Activated naive CD4-positive, alpha-beta T cell treated with anti-CD3 and anti-CD28 coated beads, Interleukin-2, amount 50 U/mL, for 24 hours (primary cell): ENCODE data around the gene ACSM2B.
"Not testable (repeated sequence)": the region's sequence is repeated elsewhere in the genome, so short reads cannot be mapped to it uniquely, and the experiment has no call there.

Source experiments
- H3K27ac Mint-ChIP-seq: one replicate; pipeline ENCODE4 v1.8.0; 2021; ENCODE audit warnings: mild to moderate bottlenecking, mixed read lengths
- H3K27me3 Mint-ChIP-seq: one replicate; pipeline ENCODE4 v1.8.0; 2021; ENCODE audit warnings: mixed read lengths
- H3K36me3 Mint-ChIP-seq: one replicate; pipeline ENCODE4 v1.8.0; 2021; ENCODE audit warnings: mixed read lengths
- H3K4me1 Mint-ChIP-seq: one replicate; pipeline ENCODE4 v1.8.0; 2021; ENCODE audit warnings: mixed read lengths
- H3K4me3 Mint-ChIP-seq: one replicate; pipeline ENCODE4 v1.8.0; 2021; ENCODE audit warnings: mild to moderate bottlenecking, mixed read lengths
- H3K9me3 Mint-ChIP-seq: one replicate; pipeline ENCODE4 v1.8.0; 2021; ENCODE audit warnings: mixed read lengths

ACSM2B gene

DNA sequence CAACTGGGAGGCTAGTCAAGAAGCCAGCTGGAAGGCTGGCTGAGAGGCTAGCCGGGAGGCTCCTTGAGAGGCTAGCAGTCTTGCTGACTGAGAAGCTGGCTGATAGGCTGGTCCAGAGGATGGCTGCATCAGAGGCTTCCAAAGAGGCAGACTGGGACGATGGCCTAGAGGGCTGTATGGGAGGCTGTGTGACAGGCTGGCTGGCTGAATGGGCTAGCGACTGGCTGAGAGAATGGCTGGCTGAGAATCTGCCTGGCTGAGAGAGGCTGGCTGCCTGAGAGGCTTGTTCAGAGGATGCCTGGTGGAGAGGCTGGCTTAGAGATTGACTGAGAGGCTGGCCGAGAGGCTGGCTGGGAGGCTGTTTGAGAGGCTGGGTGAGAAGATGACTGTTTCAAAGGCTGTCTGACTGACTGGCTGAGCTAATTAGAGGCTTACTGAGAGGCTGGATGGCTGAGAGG, 34.8 kb upstream of the ACSM2B start:
- peak overlapping the region; percentile 27 for H3K27ac Mint-ChIP-seq
- no peaks in the 10 kb centered on the region for H3K36me3 Mint-ChIP-seq
- H3K27me3 Mint-ChIP-seq = peaks cover 10% of the 10 kb centered on the region
- H3K4me3 Mint-ChIP-seq = no peak overlapping the region
- no peaks in the 10 kb centered on the region for H3K4me1 Mint-ChIP-seq
- no peaks in the 10 kb centered on the region for H3K9me3 Mint-ChIP-seq

DNA sequence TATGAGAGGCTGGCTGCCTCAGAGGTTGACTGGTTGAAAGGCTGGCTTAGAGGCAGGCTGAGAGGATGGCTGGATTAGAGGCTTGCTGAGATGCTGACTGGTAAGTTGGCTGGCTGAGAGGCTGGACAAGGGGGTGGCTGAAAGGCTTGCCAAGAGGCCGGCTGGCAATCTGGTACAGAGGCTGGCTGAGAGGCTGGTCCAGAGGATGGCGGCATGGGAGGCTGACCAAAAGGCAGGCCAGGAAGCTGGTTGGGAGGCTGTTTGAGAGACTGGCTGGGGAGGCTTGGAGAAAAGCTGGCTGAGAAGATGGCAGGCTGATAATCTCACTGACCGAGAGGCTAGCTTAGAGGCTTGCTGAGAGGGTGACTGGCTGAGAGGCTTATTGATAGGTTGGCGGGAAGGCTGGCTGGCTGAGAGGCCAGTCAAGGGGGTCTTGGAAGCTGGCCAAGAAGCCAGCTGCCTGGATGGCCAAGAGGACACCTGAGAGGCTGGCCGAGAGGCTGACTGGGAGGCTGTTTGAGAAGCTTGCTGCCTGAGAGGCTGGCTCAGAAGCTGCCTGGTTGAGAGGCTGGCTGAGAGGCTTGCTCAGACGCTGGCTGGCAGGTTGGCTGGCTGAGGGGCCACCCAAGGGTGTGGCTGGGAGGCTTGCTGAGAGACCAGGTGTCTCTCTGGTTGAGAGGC, 34.2 kb upstream of the ACSM2B start:
- no peak overlapping the region for H3K27ac Mint-ChIP-seq
- H3K4me1 Mint-ChIP-seq = no peaks in the 10 kb centered on the region
- no peaks in the 10 kb centered on the region for H3K9me3 Mint-ChIP-seq
- H3K27me3 Mint-ChIP-seq = peaks cover 12% of the 10 kb centered on the region
- H3K36me3 Mint-ChIP-seq = no peaks in the 10 kb centered on the region
- H3K4me3 Mint-ChIP-seq = no peak overlapping the region

DNA sequence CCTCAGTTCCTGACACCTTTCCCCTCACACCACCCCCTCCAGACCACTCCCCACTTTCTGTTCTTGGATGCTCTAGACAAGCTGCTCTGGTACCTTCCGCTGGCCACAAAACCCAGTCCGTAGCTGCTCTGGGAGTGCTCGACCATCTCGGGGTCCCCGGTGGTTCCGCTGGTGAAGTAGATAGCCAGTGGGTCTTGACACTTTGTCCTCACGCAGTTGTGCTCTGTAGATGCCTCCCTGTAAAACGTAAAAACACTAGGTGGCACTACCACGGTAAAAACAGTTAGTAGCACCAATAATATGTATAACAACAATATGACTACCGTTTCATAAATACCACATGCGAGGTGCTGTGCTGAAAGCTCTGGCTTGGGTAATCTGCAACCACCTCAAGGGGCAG, 26.0 kb upstream of the ACSM2B start:
- H3K36me3 Mint-ChIP-seq, H3K4me1 Mint-ChIP-seq, H3K27ac Mint-ChIP-seq, H3K9me3 Mint-ChIP-seq, H3K4me3 Mint-ChIP-seq, H3K27me3 Mint-ChIP-seq: not testable (repeated sequence)

DNA sequence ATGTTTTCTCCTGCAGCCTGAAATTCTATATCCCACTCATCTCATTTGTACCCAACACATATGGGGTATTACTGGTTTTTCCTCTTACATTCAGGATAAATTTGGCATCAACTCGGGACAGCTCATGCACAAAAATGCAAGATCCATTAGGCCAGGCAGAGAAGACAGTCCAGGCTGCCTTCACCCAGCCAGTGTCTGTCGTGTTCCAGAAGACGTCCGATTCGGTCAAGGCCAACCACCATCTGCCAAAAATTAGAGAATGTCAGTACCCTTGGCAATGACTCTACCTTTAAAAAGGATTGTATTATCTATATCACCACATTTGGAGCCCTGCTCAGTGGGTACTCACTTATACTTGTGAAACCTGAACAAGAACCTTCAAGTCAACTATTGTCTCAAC, 23.3 kb upstream of the ACSM2B start:
- H3K9me3 Mint-ChIP-seq, H3K36me3 Mint-ChIP-seq, H3K27ac Mint-ChIP-seq, H3K4me3 Mint-ChIP-seq, H3K4me1 Mint-ChIP-seq: not testable (repeated sequence)
- peaks cover 12% of the 10 kb centered on the region for H3K27me3 Mint-ChIP-seq

DNA sequence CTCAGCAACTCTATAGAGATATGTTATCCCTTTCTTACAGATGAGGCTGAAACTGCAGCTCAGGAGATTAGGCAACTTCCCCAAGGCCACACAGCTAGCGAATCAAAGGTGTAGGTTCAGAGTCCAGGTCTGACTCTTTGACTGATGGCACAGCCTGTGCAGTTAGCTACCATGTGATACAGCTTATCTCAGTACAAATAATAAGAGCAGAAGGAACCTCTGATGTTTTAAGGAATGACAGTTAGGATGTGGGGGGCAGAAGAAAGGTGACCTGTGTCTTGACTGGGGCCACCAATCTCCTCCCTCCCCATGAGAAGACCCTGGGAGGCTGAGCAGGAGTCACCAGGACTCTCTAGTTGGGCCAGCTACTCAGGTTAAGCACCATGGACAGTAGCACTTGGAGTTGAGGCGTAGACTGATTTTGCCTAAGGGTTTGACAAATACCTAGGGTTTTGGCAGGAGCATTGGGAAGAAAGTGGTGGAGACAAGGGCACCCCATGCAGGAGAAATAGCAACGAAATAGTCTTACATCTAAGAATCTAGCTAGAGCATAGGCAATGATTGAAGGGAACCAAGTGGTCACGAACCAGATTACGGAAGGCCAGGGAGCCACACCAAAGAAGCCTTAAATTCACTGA, 22.8 kb upstream of the ACSM2B start:
- Mint-ChIP-seq H3K27ac (no peak overlapping the region), H3K9me3 (no peaks in the 10 kb centered on the region), H3K4me1 (no peaks in the 10 kb centered on the region), H3K4me3 (no peak overlapping the region), H3K36me3 (no peaks in the 10 kb centered on the region), H3K27me3 (peaks cover 12% of the 10 kb centered on the region)

DNA sequence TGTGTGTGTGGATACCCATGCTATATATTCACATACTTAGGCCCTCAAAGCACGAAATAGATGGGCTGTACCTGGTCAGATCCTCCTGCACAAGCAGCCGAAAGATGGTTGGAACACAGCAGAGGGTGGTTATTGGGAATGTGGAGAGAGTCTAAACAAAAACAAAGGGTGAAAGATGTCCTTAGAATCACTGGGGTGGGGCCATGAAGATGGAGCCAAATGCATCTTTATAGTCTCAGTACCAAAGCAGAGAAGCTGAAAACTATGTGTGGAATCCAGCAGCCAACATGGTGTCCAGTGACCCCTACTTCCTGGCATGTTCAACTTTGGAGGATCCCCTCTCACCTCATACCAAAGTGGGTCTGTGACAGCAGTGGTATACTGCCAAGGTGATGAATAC, 19.5 kb upstream of the ACSM2B start:
- H3K27ac Mint-ChIP-seq, H3K27me3 Mint-ChIP-seq, H3K9me3 Mint-ChIP-seq, H3K4me1 Mint-ChIP-seq, H3K4me3 Mint-ChIP-seq, H3K36me3 Mint-ChIP-seq: not testable (repeated sequence)

DNA sequence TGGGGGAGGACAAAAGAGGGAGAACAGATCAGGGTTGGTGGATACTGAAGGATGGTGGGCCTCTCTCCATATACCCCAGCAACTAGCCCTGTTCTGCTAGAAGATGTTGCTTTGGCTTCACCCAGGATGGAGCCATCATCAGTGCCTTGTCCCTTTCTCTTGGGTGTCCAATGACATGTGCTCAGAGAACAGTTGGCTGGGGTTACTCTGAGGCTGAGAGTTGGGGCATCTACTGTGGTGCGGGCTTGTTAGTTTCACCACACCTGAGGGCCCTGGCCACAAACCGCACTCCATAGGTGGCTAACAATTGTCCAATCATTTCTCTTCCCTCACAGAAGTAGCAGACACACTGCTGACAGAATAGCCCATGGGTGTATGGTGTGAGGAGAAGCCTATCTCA, 18.9 kb upstream of the ACSM2B start:
- H3K27ac Mint-ChIP-seq, H3K4me3 Mint-ChIP-seq, H3K4me1 Mint-ChIP-seq, H3K27me3 Mint-ChIP-seq, H3K9me3 Mint-ChIP-seq, H3K36me3 Mint-ChIP-seq: not testable (repeated sequence)

DNA sequence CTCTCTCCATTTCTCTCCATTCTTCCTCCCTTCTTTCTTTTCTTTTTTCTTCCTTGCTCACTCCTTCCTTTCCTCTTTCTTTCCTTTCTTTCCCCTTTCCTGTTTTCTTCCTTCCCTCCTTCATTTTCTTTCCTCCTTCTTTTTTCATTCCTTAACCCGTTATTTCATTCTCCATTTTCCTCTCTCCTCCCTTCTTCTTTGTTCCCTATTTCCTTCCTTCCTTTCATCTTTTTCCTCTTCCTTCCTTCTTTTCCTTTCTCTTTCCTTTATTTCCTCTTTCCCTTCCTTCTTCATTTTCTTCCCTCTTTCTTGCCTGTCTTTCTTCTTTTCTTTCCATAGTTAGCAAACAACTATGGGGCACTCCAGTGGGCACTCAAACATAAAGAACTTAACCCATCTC, 16.6 kb upstream of the ACSM2B start:
- not testable (repeated sequence) for H3K4me1 Mint-ChIP-seq, H3K27me3 Mint-ChIP-seq, H3K9me3 Mint-ChIP-seq, H3K27ac Mint-ChIP-seq, H3K36me3 Mint-ChIP-seq, H3K4me3 Mint-ChIP-seq

DNA sequence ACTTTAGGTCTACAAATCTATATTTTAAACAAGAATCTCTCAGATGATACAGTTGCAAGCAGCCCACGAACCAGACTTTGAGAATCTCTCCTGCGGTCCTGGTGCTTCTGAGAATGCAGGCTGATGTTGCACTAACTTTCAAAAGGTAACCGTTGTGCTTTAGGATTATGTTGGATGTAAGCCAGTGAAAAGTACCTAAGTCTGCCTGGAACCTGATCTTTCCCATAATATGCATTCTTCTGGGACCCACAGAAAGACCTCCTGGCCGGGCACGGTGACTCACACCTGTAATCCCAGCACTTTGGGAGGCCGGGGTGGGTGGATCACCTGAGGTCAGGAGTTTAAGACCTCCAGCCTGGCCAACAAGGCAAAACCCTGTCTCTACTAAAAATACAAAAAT, 13.3 kb upstream of the ACSM2B start:
- H3K4me3 Mint-ChIP-seq, H3K27me3 Mint-ChIP-seq, H3K9me3 Mint-ChIP-seq, H3K36me3 Mint-ChIP-seq, H3K4me1 Mint-ChIP-seq, H3K27ac Mint-ChIP-seq: not testable (repeated sequence)

DNA sequence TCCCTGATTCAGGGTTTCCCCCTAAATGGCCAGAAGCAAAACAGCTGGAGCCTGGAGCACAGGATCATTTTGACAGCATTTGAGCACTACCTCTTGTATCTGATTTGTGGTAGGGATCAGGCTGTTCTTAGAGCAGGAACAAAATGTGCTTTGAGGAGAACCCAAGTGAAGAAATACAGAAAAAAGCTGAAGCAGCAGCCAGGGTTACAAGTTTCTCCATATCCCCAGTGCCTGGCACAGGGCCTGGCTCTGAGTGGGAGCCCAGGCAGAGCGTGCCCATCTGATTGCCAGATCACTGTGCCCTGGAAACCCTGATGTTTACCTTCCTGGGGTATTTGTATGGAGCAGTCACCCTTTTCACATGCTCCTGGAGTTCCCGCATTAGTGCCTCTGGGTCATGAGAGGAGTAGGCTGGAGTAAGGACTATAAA, 11.5 kb upstream of the ACSM2B start:
- H3K4me1 Mint-ChIP-seq, H3K27ac Mint-ChIP-seq, H3K27me3 Mint-ChIP-seq, H3K36me3 Mint-ChIP-seq, H3K4me3 Mint-ChIP-seq, H3K9me3 Mint-ChIP-seq: not testable (repeated sequence)

DNA sequence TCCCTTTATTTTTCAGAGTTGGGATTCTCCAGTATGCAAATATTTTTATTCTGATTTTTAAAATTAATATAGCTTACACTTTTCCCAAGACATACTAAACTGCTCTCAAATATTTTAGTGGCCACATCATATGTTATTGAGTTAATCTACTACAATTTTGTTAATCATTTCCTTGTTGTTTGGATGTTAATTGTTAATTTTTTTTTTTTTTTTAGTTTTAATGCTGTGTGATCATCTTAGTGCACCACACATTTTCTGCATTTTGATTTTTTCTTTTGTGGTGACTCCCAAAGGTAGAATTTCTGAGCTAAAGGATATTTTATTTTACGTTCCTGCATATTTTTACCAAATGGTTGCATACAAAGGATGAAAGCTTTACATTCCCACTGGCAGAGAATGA, 10.5 kb upstream of the ACSM2B start:
- H3K36me3 Mint-ChIP-seq, H3K27ac Mint-ChIP-seq, H3K4me3 Mint-ChIP-seq, H3K4me1 Mint-ChIP-seq, H3K9me3 Mint-ChIP-seq, H3K27me3 Mint-ChIP-seq: not testable (repeated sequence)

DNA sequence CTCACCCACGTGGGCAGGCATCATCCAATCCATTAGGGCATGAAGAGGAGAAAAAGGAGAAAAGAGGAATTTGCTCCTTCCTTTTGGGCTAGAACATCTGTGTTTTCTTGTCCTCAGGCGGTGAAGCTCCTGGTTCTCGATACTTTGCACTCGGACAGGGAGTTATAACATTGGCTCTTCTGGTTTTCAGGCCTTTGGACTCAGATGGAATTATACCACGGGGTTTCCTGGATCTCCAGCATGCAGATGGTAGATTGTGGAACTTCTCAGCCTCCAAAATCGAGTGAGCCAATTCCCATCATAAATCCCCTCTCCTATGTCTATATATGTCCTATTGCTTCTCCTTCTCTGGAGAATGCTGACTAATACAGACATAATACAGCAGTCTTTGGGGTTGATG, 9.9 kb upstream of the ACSM2B start:
- not testable (repeated sequence) for H3K9me3 Mint-ChIP-seq, H3K27me3 Mint-ChIP-seq, H3K36me3 Mint-ChIP-seq, H3K4me1 Mint-ChIP-seq, H3K4me3 Mint-ChIP-seq, H3K27ac Mint-ChIP-seq

DNA sequence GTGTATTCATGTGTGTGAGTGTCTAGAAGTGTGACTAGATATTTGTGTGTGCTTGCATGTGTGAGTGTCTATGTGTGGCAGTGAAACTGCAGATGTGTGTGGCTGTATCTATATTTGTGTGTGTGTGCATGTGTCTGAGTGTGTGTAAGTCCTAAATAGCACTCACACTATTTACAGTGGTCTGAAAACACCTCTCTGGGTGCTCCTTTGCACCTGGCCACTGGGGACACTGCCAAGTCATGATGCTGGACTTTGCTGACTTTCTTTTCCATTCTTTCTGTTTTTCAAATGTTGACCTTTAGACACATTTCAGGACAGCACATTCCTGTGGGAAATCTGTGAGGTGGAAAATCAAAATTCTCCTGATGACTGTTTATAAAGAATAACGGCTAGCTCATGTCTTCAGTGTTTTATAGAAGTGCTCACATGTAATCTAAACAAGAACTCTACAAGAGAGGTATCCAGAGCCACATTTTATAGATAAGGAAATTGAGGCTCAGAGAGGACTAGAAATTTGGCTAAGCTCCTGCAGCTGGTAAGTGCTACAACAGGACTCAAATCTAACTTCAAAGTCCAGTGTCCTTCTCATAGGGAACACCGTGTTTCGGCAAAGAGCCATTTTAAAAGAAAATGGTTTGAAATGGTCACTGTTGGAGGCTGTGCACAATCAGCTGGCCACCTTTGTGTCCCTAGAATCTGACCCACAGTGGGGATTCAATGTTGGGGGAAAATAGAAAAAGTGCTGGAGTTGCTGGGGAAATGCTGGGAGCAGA, 4.5 kb upstream of the ACSM2B start:
- not testable (repeated sequence) for H3K36me3 Mint-ChIP-seq, H3K4me3 Mint-ChIP-seq

DNA sequence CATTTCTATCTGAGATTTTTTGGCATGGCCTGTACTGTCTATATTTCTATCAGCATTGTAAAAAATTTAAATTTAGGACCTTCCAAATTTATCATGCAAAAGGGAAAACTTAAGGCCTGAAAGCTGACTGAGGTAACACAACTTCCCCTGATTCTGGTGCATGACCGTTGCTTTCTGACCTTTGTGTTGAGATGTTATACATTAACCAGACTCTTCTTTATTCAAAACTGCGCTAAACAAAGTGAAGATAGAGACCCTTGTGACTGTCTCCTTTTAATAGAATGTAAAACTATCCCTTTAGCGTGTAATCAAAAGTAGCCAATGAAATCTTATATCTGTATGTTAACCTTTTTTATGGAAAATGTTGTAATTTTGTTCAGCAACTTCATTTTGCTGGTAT, 1.9 kb upstream of the ACSM2B start:
- not testable (repeated sequence) for H3K4me1 Mint-ChIP-seq, H3K36me3 Mint-ChIP-seq, H3K27ac Mint-ChIP-seq, H3K9me3 Mint-ChIP-seq, H3K27me3 Mint-ChIP-seq, H3K4me3 Mint-ChIP-seq

More for the DNA sequence above, 4.5 kb upstream of the ACSM2B start:
- not testable (repeated sequence) for H3K9me3 Mint-ChIP-seq, H3K27me3 Mint-ChIP-seq, H3K4me1 Mint-ChIP-seq, H3K27ac Mint-ChIP-seq

DNA sequence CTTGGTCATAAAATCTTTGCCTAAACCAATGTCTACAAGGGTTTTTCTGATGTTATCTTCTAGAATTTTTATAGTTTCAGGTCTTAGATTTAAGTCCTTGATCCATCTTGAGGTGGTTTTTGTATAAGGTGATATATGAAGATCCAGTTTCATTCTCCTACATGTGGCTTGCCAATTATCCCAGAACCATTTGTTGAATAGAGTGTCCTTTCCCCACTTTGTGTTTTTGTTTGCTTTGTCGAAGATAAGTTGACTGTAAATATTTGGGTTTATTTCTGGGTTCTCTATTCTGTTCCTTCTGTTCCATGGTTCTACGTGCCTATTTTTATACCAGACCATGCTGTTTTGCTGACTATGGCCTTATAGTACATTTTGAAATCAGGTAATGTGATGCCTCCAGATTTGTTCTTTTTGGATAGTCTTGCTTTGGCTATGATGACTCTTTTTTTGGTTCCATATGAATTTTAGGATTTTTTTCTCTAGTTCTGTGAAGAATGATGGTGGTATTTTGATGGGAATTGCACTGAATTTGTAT, 7.0 kb downstream of the ACSM2B start:
- H3K4me1 Mint-ChIP-seq, H3K4me3 Mint-ChIP-seq, H3K27ac Mint-ChIP-seq, H3K9me3 Mint-ChIP-seq, H3K27me3 Mint-ChIP-seq, H3K36me3 Mint-ChIP-seq: not testable (repeated sequence)

DNA sequence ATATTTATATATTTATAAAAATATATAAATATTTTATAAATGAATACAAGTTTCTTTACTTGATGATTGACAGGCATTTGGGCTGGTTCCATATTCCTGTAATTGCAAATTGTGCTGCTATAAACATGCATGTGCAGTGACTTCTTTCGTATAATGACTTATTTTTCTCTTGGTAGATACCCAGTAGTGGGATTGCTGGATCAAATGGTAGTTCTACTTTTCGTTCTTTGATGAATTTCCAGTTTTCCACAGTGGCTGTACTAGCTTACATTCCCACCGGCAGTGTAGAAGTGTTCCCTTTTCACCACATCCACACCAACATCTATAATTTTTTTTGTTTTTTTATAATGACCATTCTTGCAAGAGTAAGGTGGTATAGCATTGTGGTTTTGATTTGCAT, 7.8 kb downstream of the ACSM2B start:
- H3K36me3 Mint-ChIP-seq = no peaks in the 10 kb centered on the region
- H3K27ac Mint-ChIP-seq = no peak overlapping the region
- H3K4me3 Mint-ChIP-seq = no peak overlapping the region
- no peaks in the 10 kb centered on the region for H3K4me1 Mint-ChIP-seq
- H3K9me3 Mint-ChIP-seq = no peaks in the 10 kb centered on the region
- H3K27me3 Mint-ChIP-seq = no peaks in the 10 kb centered on the region
